Heart right ventricle (tissue), 16 donors: Measurements from ENCODE around the gene STARD3NL. TPM values are rescaled to one million over a fixed set of nuclear protein-coding genes. Genes with fewer than 3 reads are reported as not detected.

Source experiments
- ATAC-seq, 8 donors: fragments of 200-7000 bp; cut with Tn5 transposase; one replicate each; pipeline ENCODE4 v1.9.1; 2020; ENCODE audit warnings: mild to moderate bottlenecking in 8 of 8, moderate library complexity in 8 of 8, moderate number of reproducible peaks in 1 of 8
- DNase-seq, 2 donors: peaks; one replicate each; pipeline ENCODE4 v3.0.0-alpha.2; 2020
- H3K27ac ChIP-seq, 10 donors: fragments of 200-600 bp; sonication (generic) in 2 of 10; one replicate each; pipeline versions ENCODE4 v1.5.0 to v1.8.0; 2020 to 2022; ENCODE audit warnings: mild to moderate bottlenecking in 3 of 10
- H3K27me3 ChIP-seq, 7 donors: fragments of 200-600 bp; one replicate each; pipeline ENCODE4 v1.8.0; 2021 to 2022; ENCODE audit warnings: mild to moderate bottlenecking in 2 of 7
- H3K36me3 ChIP-seq, 9 donors: fragments of 200-600 bp; sonication (generic) in 1 of 9; one replicate each; pipeline versions ENCODE4 v1.5.0 to v1.8.0; 2020 to 2022; ENCODE audit warnings: mild to moderate bottlenecking in 2 of 9
- H3K4me1 ChIP-seq, 9 donors: fragments of 200-600 bp; sonication (generic) in 1 of 9; one replicate each; pipeline versions ENCODE4 v1.5.0 to v1.8.0; 2020 to 2022; ENCODE audit warnings: mild to moderate bottlenecking in 4 of 9
- H3K4me3 ChIP-seq, 10 donors: fragments of 200-600 bp; sonication (generic) in 2 of 10; one replicate each; pipeline versions ENCODE4 v1.5.0 to v1.8.0; 2020 to 2022; ENCODE audit warnings: mild to moderate bottlenecking in 7 of 10, moderate library complexity in 2 of 10
- H3K9me3 ChIP-seq, 11 donors: fragments of 200-600 bp in 10 of 11; sonication (generic) in 2 of 11; one replicate each; pipeline versions ENCODE4 v1.5.0 to v1.8.0; 2013 to 2022; ENCODE audit warnings: mild to moderate bottlenecking in 2 of 11, control low read depth in 1 of 11, moderate library complexity in 1 of 11
- WGBS, 2 donors: extraction: QIAGEN DNeasy Blood & Tissue Kit; methylation state at CpG; one replicate each; pipeline ENCODE4 v1.1.7; 2013; ENCODE audit warnings: inconsistent platforms in 1 of 2; 5-methylcytosine and 5-hydroxymethylcytosine counted together
- intact Hi-C, 10 donors: fragments of 100-400 bp; cut with DNase I; formaldehyde crosslinking; loops; one replicate each; pipeline versions ENCODE4 v1.11.1 to v1.14.2; 2022
- long read RNA-seq, 3 donors: library from polyadenylated mRNA; unstranded; transcript quantifications; one replicate each; pipeline ENCODE4 v2.0.0, GENCODE V29; 2020 to 2021
- polyA plus RNA-seq, 2 donors: library from polyadenylated mRNA; stranded (reverse); fragments of 200-250 nt; gene quantifications; one replicate each; pipeline ENCODE4 v1.2.3, GENCODE V29; 2013
- total RNA-seq, 10 donors: library from RNA; stranded (reverse); fragmentation: NEBNext Ultra II Directional in 3 of 10; extraction: Animal tissue kit (Norgen Biotek cat#: 25700) in 3 of 10; gene quantifications; one replicate each; pipeline versions ENCODE4 v1.2.1 to v1.2.4, GENCODE V29; 2021 to 2023
- TF ChIP-seq, protein P1 (sequence below), 9 donors: fragments of 200-600 bp; sonication (generic) in 2 of 9; IDR thresholded peaks; one replicate each; pipeline versions ENCODE4 v1.5.0 to v1.8.0; 2021 to 2022; ENCODE audit warnings: antibody characterized with exemption in 9 of 9, mild to moderate bottlenecking in 5 of 9, moderate library complexity in 1 of 9
- donor health status: Arrhythmogenic right ventricular cardiomyopathy.
- donor health status: ischemic (EF 13 %, LVEDD 7.1; RV severe dilation, severe dysfunction).
- donor health status: healthy with polysubstance abuse.
- donor health status: DM: no; HTN: yes; CAD: no.
- donor health status: DM: no; HTN: no; CAD: no.
- donor health status: ischemic (EF 25% LVEDD 6.9; RV normal size, moderate dysfunction).
- donor health status: ischemic (EF 25% LVEDD 5.7; RV mildly dilated, moderate dysfunction).
- donor health status: healthy.
- donor health status: DM: yes; HTN: yes; CAD: no.
- donor health status: Ischemic cardiomyopathy.
- donor health status: ischemic (EF 35%, LVEDD 5.7; RV mildly dilated, moderate dysfunction).
- donor health status: nonischemic (EF 11% LVEDD 7.7; RV severe dilation, severe dysfunction).
- donor health status: DM: yes; HTN: yes; CAD: no.
- donor health status: PGD.
- donor health status: ischemic (EF 29% LVEDD 5.4; RV normal size, mild dysfunction).
- donor health status: nonischemic (EF 23%, LVEDD 6.1; RV moderate dilation, normal function).

STARD3NL gene, protein sequence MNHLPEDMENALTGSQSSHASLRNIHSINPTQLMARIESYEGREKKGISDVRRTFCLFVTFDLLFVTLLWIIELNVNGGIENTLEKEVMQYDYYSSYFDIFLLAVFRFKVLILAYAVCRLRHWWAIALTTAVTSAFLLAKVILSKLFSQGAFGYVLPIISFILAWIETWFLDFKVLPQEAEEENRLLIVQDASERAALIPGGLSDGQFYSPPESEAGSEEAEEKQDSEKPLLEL
- 10 to 100 TPM; 17.6 to 29.3 (median 24.2) TPM for total RNA-seq
- 10 to 100 TPM; 11.9 to 24.0 TPM for polyA plus RNA-seq
- long read RNA-seq, donor 1, transcript STARD3NL-201 (9 exons, 1,728 nt) = major isoform, 22 of 37 reads
- long read RNA-seq, donor 1, partial matches to known transcripts = 3 of 37 reads
- long read RNA-seq, donor 1, other reads (novel, unspliced or antisense) = 7 of 37 reads
- long read RNA-seq, donor 2, transcript STARD3NL-201 (9 exons, 1,728 nt) = major isoform, 21 of 40 reads
- long read RNA-seq, donor 2, transcript STARD3NL-204 (8 exons, 1,341 nt) = minor isoform, 5 of 40 reads
- long read RNA-seq, donor 2, partial matches to known transcripts = 2 of 40 reads
- long read RNA-seq, donor 2, other reads (novel, unspliced or antisense) = 8 of 40 reads
- long read RNA-seq, donor 3, transcript STARD3NL-201 (9 exons, 1,728 nt) = major isoform, 88 of 117 reads
- long read RNA-seq, donor 3, transcript STARD3NL-204 (8 exons, 1,341 nt) = minor isoform, 10 of 117 reads
- long read RNA-seq, donor 3, transcript STARD3NL-202 (10 exons, 1,365 nt) = minor isoform, 6 of 117 reads
- long read RNA-seq, donor 3, partial matches to known transcripts = 7 of 117 reads
- long read RNA-seq, donor 3, other reads (novel, unspliced or antisense) = 6 of 117 reads

DNA sequence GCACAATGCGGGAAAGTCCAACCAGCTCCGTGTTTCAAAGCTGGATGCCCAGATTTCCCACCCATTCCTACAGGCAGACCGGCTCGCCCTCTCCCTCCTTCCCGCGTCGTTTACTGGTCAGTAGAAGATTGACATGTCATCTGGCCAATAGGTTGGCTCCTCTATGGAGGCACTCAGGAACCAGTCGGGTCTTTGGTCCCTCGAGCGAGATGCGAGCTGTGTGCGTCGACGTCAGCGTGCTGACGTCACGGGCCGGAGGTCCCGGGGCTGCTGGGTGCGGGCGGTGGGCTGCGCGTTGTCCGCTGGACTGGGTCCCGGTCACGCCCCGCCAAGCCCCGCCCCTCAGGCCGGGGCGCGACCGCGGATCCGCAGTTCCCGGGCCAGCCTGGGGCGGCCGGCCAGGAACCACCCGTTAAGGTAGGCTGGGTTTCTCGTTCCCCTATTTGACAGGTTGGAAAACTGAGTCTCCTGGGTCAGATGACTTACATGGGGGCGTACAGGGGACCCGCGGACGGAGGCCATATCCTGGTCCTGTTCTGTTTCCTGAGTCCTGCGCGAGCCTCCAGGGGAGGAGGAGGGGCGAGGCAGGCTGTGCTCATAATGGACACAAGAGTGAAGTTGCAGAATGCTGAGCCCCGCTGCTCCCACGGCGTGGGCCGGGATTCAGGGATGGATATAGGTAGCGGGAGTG, at the start of gene STARD3NL:
STARD3NL (plus strand) TSS at position 242 of the 691 bp plus-strand sequence. CDS start 29,260 bp downstream, outside the sequence.
- Histone ChIP-seq H3K4me1 (peaks cover 2 to 52% (median 40%) of the 10 kb centered on the region in 9 donors), H3K27me3 (no peaks in the 10 kb centered on the region), H3K4me3 (peak within 1 kb of the TSS; percentile 64 to 94 (median 81)), H3K9me3 (no peaks in the 10 kb centered on the region), H3K36me3 (no peaks in the 10 kb centered on the region), H3K27ac (peak within 1 kb of the TSS; percentile 66 to 96 (median 90))
- intact Hi-C loops = loop anchor here in 5 of 10 donors (2.0 to 5.0 kb wide), 4 partner anchors 34 to 71 kb away; no protein-coding TSS in a partner anchor
- peak; percentile 94 to 100 for DNase-seq
- peak; percentile 98 to 99 (median 99) for ATAC-seq
- TF ChIP-seq, protein P1, sequence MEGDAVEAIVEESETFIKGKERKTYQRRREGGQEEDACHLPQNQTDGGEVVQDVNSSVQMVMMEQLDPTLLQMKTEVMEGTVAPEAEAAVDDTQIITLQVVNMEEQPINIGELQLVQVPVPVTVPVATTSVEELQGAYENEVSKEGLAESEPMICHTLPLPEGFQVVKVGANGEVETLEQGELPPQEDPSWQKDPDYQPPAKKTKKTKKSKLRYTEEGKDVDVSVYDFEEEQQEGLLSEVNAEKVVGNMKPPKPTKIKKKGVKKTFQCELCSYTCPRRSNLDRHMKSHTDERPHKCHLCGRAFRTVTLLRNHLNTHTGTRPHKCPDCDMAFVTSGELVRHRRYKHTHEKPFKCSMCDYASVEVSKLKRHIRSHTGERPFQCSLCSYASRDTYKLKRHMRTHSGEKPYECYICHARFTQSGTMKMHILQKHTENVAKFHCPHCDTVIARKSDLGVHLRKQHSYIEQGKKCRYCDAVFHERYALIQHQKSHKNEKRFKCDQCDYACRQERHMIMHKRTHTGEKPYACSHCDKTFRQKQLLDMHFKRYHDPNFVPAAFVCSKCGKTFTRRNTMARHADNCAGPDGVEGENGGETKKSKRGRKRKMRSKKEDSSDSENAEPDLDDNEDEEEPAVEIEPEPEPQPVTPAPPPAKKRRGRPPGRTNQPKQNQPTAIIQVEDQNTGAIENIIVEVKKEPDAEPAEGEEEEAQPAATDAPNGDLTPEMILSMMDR (IDR thresholded peaks at IDR 0.05) = peak in 1 of 9 donors; percentile 18
- WGBS, 2 donors = 0% methylated on average over 51 of the region's 51 CpGs

DNA sequence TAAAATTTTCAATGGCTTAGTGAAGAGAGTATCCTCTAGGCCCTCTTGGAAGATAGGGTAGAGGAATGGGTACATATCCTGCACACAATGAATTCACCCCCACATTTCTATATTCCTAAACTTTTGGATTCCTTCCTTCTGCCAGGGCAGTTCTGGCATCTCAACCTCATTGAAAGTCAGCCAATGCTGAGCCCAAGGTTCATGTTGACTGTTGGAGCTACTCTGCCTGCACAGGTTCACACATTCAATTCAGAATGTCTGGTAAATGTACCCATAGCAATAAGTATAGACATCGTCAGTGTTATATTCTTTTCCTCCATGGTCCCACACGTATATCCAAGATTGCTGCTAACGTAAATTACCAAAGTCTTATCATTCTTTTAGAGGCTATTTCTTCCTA, 48.9 kb upstream of the STARD3NL start:
- Histone ChIP-seq H3K9me3 (no peaks in the 10 kb centered on the region), H3K36me3 (no peaks in the 10 kb centered on the region), H3K27ac (no peak overlapping the region), H3K4me3 (no peak overlapping the region), H3K4me1 (no peaks in the 10 kb centered on the region), H3K27me3 (peaks cover 0 to 3% (median 0%) of the 10 kb centered on the region in 7 donors)
- ATAC-seq (no peak), DNase-seq (no peak)
- TF ChIP-seq, protein P1 (IDR thresholded peaks at IDR 0.05) = no peak
- intact Hi-C loops = no loop called here
- WGBS, 2 donors = 75 to 83% methylated on average over 3 of the region's 3 CpGs

GRCh38 chr7:38129579-38129978, 48.5 kb upstream of the STARD3NL start:
- WGBS, 2 donors = 63 to 68% methylated on average over 2 of the region's 2 CpGs
- Histone ChIP-seq H3K27ac (no peak overlapping the region), H3K9me3 (no peaks in the 10 kb centered on the region), H3K4me3 (no peak overlapping the region), H3K27me3 (peaks cover 0 to 3% (median 0%) of the 10 kb centered on the region in 7 donors), H3K36me3 (no peaks in the 10 kb centered on the region), H3K4me1 (no peaks in the 10 kb centered on the region)
- DNase-seq = no peak
- TF ChIP-seq, protein P1 (IDR thresholded peaks at IDR 0.05) = no peak
- no peak for ATAC-seq
- intact Hi-C loops = no loop called here

DNA sequence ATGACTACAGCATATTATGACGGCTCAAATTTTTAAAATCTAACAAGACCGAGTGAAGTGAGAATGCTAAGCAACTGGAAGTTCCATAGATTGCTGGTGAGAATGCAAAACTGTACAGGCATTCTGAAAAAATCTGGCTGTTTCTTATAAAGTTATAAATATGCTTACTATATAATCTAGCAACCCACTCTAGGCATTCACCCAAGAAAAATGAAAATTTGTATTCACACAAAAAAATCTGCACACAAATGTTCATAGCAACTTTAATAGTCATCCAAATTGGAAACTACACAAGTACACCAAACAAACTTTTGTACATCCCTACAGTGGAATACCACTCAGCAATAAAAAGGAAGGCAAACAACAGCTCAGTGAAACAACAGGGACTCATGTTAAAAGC, 39.9 kb upstream of the STARD3NL start:
- no peaks in the 10 kb centered on the region for H3K9me3 ChIP-seq
- H3K4me1 ChIP-seq = no peaks in the 10 kb centered on the region
- H3K4me3 ChIP-seq = no peak overlapping the region
- H3K27me3 ChIP-seq = no peaks in the 10 kb centered on the region
- intact Hi-C loops = loop anchor here in 1 of 10 donors (10.0 kb wide), 1 partner anchor 237 kb away; no protein-coding TSS in a partner anchor
- no peak for DNase-seq
- 89 to 90% methylated on average over 2 of the region's 2 CpGs for WGBS, 2 donors
- no peak overlapping the region for H3K27ac ChIP-seq
- no peaks in the 10 kb centered on the region for H3K36me3 ChIP-seq
- TF ChIP-seq, protein P1 (IDR thresholded peaks at IDR 0.05) = no peak
- ATAC-seq = no peak
